Right forelimb (tissue), 1 donor: ENCODE data around the gene ADAMTS1.

Experiments
- DNase-seq: peaks from one replicate; pipeline ENCODE4 v3.0.0-alpha.2; 2018

ADAMTS1 gene

GRCh38 chr21:26844258-26845065 is 747 bp downstream of the ADAMTS1 start:
- peak; percentile 80 for DNase-seq

- no peak for DNase-seq
Measured at GRCh38 chr21:26843933-26844257, 1.3 kb downstream of the ADAMTS1 start.

GRCh38 chr21:26842974-26843932 is 2.0 kb downstream of the ADAMTS1 start:
- peak; percentile 97 for DNase-seq

GRCh38 chr21:26842300-26842699 is 2.9 kb downstream of the ADAMTS1 start:
- DNase-seq: no peak

- DNase-seq: no peak
Measured at GRCh38 chr21:26840912-26841311, 4.3 kb downstream of the ADAMTS1 start.

- no peak for DNase-seq
Measured at GRCh38 chr21:26840201-26840600, 5.0 kb downstream of the ADAMTS1 start.

- DNase-seq: no peak
Measured at GRCh38 chr21:26837539-26837938, 7.7 kb downstream of the ADAMTS1 start.

- no peak for DNase-seq
Measured at GRCh38 chr21:26836528-26836927, 8.7 kb downstream of the ADAMTS1 start.

- no peak for DNase-seq
Measured at GRCh38 chr21:26835714-26836265, 9.4 kb downstream of the ADAMTS1 start.

- no peak for DNase-seq
Measured at GRCh38 chr21:26835027-26835713, 10.0 kb downstream of the ADAMTS1 start.

- no peak for DNase-seq
Measured at GRCh38 chr21:26834181-26834905, 10.9 kb downstream of the ADAMTS1 start.

GRCh38 chr21:26833460-26833939 is 11.7 kb downstream of the ADAMTS1 start:
- no peak for DNase-seq

GRCh38 chr21:26833011-26833410 is 12.2 kb downstream of the ADAMTS1 start:
- DNase-seq: no peak

- no peak for DNase-seq
Measured at GRCh38 chr21:26832546-26832945, 12.7 kb downstream of the ADAMTS1 start.

- DNase-seq: no peak
Measured at GRCh38 chr21:26826801-26827200, 18.4 kb downstream of the ADAMTS1 start.

- DNase-seq: no peak
Measured at GRCh38 chr21:26820509-26820908, 24.7 kb downstream of the ADAMTS1 start.

GRCh38 chr21:26819740-26820324 is 25.4 kb downstream of the ADAMTS1 start:
- no peak for DNase-seq

GRCh38 chr21:26818906-26819305 is 26.3 kb downstream of the ADAMTS1 start:
- DNase-seq: no peak

GRCh38 chr21:26815197-26815596 is 30.0 kb downstream of the ADAMTS1 start:
- DNase-seq: no peak

- DNase-seq: no peak
Measured at GRCh38 chr21:26814386-26814785, 30.8 kb downstream of the ADAMTS1 start.

- DNase-seq: no peak
Measured at GRCh38 chr21:26813426-26813998, 31.7 kb downstream of the ADAMTS1 start.
